GM21528 (cell line): ENCODE data around the gene GIPC2.

Experiments
- ATAC-seq: cut with Tn5 transposase; IDR thresholded peaks from one replicate; pipeline ENCODE4 v1.9.1; 2021; ENCODE audit warnings: mild to moderate bottlenecking, moderate library complexity; ENCODE audit not compliant: unreplicated experiment, low FRiP score

GIPC2 gene

GRCh38 chr1:78136680-78137079 lies 90.9 kb downstream of the GIPC2 start:
- no peak for ATAC-seq

DNA sequence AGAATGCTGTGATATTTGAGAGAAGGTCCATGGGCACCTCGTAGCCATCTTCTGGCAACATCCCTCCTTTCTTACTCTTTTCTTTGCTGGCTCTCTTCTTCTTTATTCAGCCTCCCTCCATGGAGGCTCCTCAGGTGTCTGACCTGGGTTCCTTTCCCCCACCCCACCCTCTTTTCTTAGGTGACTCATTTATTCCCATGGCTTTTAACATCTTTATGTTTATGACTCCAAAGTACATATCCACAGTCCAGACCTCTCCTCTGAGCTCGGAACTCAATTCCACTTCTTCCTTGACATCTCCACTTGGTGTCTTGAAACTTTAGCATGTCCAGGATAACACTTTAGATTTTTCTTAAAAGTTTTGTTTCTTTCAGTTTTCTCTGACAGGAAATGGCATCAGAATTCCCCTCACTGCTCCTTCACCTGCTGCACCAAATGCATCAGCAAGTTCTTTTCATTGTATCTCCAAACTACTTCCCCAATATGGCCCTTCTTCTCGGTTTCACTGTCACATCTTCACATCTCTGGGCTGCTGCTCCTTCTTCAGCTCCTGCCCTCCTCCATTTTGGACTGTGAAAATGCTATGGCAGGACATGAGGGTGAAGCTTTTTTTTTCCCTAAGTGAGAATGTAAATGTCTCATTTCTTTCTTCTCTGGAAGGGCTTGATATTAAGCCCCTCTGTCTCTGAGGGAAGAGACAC lies 95.9 kb downstream of the GIPC2 start:
- ATAC-seq, result peak; percentile 47

- ATAC-seq, result no peak
Measured at GRCh38 chr1:78142736-78143135, 97.0 kb downstream of the GIPC2 start.

- peak; percentile 87 for ATAC-seq
Measured at GRCh38 chr1:78143152-78143551, 97.4 kb downstream of the GIPC2 start.

GRCh38 chr1:78143673-78144072 lies 97.9 kb downstream of the GIPC2 start:
- ATAC-seq, result peak; percentile 7

- ATAC-seq, result peak; percentile 82
Measured at GRCh38 chr1:78145105-78145580, 99.4 kb downstream of the GIPC2 start.

DNA sequence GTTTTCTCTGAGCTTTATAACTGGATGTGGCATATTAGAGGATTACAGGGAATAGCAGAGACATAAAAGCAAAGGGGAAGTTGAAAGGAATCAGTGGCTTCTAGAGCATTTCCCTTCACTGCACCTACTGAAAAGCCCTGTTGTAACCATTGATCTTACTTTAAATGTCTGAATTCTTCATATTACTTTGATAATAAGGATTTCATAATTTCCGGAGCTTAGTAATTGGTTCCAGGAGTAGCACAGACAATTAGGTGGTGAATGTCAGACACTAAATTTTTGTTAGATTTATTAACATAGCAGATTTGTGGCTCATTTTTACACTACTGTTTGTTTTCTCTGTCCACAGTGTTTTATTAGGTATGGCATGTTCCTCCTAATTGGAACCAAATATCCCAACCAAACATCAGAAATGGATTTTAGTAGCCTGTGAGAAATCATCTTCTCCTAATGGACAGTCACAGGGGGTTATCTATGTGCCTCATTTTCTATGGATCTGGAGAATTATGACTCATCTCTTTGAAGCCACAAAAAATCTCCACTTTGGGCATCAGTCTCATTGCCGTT lies 100.5 kb downstream of the GIPC2 start:
- no peak for ATAC-seq

DNA sequence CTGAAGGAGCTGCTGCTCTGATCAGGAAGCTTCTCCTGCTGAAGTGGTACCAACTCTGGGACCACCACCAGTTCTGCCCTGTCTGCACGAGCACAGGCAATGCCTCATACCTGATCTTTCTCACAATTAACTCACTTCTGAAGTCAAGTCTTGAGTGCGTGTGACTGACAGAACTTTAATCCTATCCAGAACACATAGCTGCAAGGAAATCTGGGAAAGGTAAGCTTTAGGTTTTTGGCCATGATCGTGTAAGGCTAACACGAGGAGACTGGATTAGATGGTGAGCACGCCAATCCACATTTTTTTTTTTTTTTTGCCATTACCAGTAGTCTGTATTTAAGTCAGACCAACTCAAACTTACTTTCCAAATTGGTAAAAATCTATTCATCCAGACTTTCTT lies 101.3 kb downstream of the GIPC2 start:
- ATAC-seq, result no peak

- ATAC-seq, result no peak
Measured at GRCh38 chr1:78153092-78153736, 107.4 kb downstream of the GIPC2 start.

- ATAC-seq, result no peak
Measured at GRCh38 chr1:78155121-78155520, 109.4 kb downstream of the GIPC2 start.

GRCh38 chr1:78156805-78157521 lies 111.2 kb downstream of the GIPC2 start:
- ATAC-seq, result no peak

- no peak for ATAC-seq
Measured at GRCh38 chr1:78165816-78166215, 120.0 kb downstream of the GIPC2 start.

DNA sequence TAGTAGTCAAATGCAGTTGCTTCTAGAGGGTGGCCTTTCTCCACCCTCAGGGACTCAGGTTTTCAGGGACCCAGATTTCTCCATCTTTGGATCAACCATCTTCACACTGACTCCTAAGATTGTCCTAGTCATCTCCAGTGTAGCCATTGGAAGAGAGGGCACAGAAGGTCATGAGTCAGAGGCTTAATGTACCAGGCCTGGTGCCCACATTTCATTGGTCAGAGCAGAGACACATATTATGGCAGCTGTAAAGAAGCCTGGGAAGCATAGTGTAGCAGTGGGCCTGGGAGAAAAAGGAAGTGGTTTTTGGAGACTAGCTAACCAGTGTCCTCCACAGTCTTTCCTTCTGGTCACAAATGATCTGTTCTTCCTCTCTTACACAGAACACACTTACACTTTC lies 122.5 kb downstream of the GIPC2 start:
- no peak for ATAC-seq

DNA sequence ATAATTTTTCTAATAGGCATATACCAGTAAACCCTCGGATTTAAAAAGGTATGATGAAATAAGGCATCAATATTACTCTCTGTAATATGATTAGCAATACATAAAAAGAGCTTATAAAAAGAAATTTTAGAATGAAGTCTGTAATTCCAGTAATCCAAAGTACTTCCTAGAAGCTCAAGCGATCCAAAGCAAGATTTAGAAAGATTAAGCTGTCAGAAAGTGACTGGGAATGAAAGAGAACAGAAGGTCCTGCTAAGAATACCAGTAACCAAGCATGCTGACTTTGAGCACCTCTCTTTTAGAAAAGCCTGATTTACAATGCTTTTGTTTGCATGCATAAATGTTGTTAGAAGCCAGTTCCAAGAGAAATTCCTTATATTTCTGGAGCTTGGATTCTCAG lies 125.1 kb downstream of the GIPC2 start:
- no peak for ATAC-seq

GRCh38 chr1:78171736-78172590 lies 126.2 kb downstream of the GIPC2 start:
- no peak for ATAC-seq

- no peak for ATAC-seq
Measured at GRCh38 chr1:78176448-78176847, 130.7 kb downstream of the GIPC2 start.

DNA sequence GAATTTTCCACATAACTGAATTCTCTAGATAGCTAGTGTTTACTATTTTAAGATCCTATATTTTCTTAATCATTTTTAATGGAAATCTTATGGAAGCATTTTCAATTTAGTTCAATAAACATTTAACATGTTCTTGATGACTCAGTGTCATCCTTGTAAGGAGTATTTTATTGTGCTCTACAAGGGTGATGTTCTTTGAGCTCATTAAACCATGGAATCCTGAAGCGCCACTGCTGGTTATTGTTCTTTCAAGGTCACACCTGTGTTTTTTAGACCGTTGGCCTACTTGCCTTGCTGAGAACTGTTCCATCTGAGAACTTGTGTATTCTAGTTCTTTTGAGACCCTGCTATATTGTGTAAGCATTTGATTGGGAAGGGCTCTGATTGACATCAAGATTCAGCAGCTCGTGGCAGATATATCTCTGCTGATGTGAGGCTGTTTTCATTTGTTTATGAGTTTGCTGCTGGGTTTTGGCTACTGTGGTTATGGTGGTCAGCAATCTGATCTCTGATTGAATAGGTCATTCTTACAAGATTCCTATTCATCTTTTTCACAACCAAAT lies 132.0 kb downstream of the GIPC2 start:
- ATAC-seq, result no peak

DNA sequence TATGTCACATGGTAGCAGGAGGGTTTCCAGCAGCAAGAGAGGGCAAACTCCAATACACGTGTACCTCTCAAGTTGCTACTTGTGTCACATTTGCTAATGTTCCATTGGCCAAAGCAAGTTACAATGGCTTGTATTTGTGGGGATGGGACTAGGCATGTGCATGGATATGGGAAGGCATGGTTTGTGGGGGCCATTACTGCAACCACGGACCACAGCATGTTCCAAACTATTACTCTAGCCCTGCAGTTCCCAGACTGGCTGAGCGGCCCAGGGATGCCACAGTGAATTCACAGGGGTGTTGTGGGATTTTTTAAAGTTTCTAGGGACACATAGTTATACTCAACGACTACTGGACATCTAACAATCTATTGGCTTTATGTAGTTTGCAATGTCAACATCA lies 133.1 kb downstream of the GIPC2 start:
- no peak for ATAC-seq

DNA sequence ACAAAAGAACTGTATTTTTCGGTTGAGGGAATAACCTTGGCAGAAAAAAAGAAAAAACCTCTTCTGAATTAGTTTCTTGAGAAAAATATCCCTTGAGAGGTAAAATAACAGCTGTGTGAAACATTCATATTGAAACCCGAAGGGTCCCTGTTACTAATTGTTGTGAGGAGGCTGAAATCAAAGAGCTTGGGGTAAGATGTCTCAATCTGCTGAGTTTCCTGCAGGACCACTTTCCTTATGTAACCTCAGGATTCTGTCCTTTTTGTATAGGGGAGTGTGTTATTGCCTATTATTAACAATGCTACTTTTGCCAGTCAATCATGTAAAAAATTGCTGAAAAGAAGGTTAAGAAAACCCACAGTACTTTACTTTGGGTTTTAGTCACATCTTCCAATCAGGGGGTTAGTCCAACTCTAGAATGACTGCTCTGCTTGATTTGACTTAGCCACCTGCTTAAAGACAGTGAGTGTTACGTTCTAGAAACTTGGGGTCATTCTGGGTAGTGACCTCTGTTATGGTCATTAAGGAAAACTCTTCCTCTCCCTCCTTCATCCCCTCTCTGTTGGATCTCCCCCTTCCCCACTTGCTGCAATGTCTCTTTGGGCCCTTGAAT lies 138.8 kb downstream of the GIPC2 start:
- no peak for ATAC-seq
